ENCODE results near the gene SIPA1L2.

The SIPA1L2 gene

GRCh38 chr1:232653789-232654188 lies 23.9 kb upstream of the SIPA1L2 start:
- H3K9ac ChIP-seq (ENCODE audit: low read depth, low read length, poor library complexity): no peak overlapping the region
- H3K27me3 ChIP-seq (ENCODE audit: control insufficient read depth in 3 of 3, insufficient read depth in 3 of 3, low read depth in 1 of 3, low read length in 3 of 3): no peaks in the 10 kb centered on the region
- H4K8ac ChIP-seq (ENCODE audit: low read depth, low read length): no peak overlapping the region
- H3K14ac ChIP-seq (ENCODE audit: low read length): no peak overlapping the region
- H2BK120ac ChIP-seq (ENCODE audit: low read depth, low read length): no peak overlapping the region
- H2BK5ac ChIP-seq (ENCODE audit: low read length): no peak overlapping the region
- H2AFZ ChIP-seq (ENCODE audit: low read length): no peak overlapping the region
- H3K4me3 ChIP-seq (ENCODE audit: low read length in 2 of 2): no peak overlapping the region
- no peak overlapping the region for H2BK12ac ChIP-seq (ENCODE audit: low read length)
- no peak overlapping the region for H3K23ac ChIP-seq (ENCODE audit: low read depth, low read length, poor library complexity)
- no peak overlapping the region for H2AK5ac ChIP-seq (ENCODE audit: low read depth, low read length)
- H4K91ac ChIP-seq (ENCODE audit: low read depth, low read length, poor library complexity): no peak overlapping the region
- H3K4ac ChIP-seq (ENCODE audit: low read length): no peak overlapping the region
- no peak overlapping the region for H2BK15ac ChIP-seq (ENCODE audit: low read length)
- no peaks in the 10 kb centered on the region for H3K79me1 ChIP-seq (ENCODE audit: low read depth, low read length)
- no peak overlapping the region for H3K4me2 ChIP-seq (ENCODE audit: insufficient read depth, low read length, poor library complexity, severe bottlenecking)
- no peak for DNase-seq (ENCODE audit: low spot score)
- no peak overlapping the region for H3K18ac ChIP-seq (ENCODE audit: low read length)
- no peaks in the 10 kb centered on the region for H3K9me3 ChIP-seq (replicated peaks in 1 of 2; ENCODE audit: control insufficient read depth in 2 of 2, insufficient read depth in 1 of 2, low read depth in 1 of 2, low read length in 2 of 2)
- no peak overlapping the region for H3K27ac ChIP-seq (replicated peaks; ENCODE audit: low read length)
- no CpG with 5 or more reads among the region's 3 CpGs for WGBS, 2 donors (ENCODE audit: extremely low coverage in 2 of 2, insufficient read length in 2 of 2, insufficient replicate concordance in 1 of 2)
- peaks cover 0 to 6% of the 10 kb centered on the region in 2 donors for H3K4me1 ChIP-seq (ENCODE audit: control insufficient read depth in 2 of 2, insufficient read depth in 1 of 2, low read depth in 1 of 2, low read length in 2 of 2)
- no peaks in the 10 kb centered on the region for H3K36me3 ChIP-seq (replicated peaks in 1 of 2; ENCODE audit: control insufficient read depth in 2 of 2, insufficient read depth in 2 of 2, low read length in 2 of 2)

GRCh38 chr1:232650845-232651244 lies 20.9 kb upstream of the SIPA1L2 start:
- H3K79me1 ChIP-seq (ENCODE audit: low read depth, low read length): no peaks in the 10 kb centered on the region
- H3K4me2 ChIP-seq (ENCODE audit: insufficient read depth, low read length, poor library complexity, severe bottlenecking): no peak overlapping the region
- no peak overlapping the region for H3K14ac ChIP-seq (ENCODE audit: low read length)
- H3K4me1 ChIP-seq (ENCODE audit: control insufficient read depth in 2 of 2, insufficient read depth in 1 of 2, low read depth in 1 of 2, low read length in 2 of 2): peaks cover 0 to 6% of the 10 kb centered on the region in 2 donors
- no peak overlapping the region for H2BK120ac ChIP-seq (ENCODE audit: low read depth, low read length)
- no peak for DNase-seq (ENCODE audit: low spot score)
- no peak overlapping the region for H3K9ac ChIP-seq (ENCODE audit: low read depth, low read length, poor library complexity)
- no CpG with 5 or more reads among the region's 1 CpG for WGBS, 2 donors (ENCODE audit: extremely low coverage in 2 of 2, insufficient read length in 2 of 2, insufficient replicate concordance in 1 of 2)
- H2AK5ac ChIP-seq (ENCODE audit: low read depth, low read length): no peak overlapping the region
- H2BK5ac ChIP-seq (ENCODE audit: low read length): no peak overlapping the region
- no peak overlapping the region for H2BK15ac ChIP-seq (ENCODE audit: low read length)
- H3K18ac ChIP-seq (ENCODE audit: low read length): no peak overlapping the region
- H3K4ac ChIP-seq (ENCODE audit: low read length): no peak overlapping the region
- no peaks in the 10 kb centered on the region for H3K9me3 ChIP-seq (replicated peaks in 1 of 2; ENCODE audit: control insufficient read depth in 2 of 2, insufficient read depth in 1 of 2, low read depth in 1 of 2, low read length in 2 of 2)
- H4K8ac ChIP-seq (ENCODE audit: low read depth, low read length): no peak overlapping the region
- H2AFZ ChIP-seq (ENCODE audit: low read length): no peak overlapping the region
- H3K27ac ChIP-seq (replicated peaks; ENCODE audit: low read length): no peak overlapping the region
- H3K23ac ChIP-seq (ENCODE audit: low read depth, low read length, poor library complexity): no peak overlapping the region
- H3K4me3 ChIP-seq (ENCODE audit: low read length in 2 of 2): no peak overlapping the region
- no peaks in the 10 kb centered on the region for H3K36me3 ChIP-seq (replicated peaks in 1 of 2; ENCODE audit: control insufficient read depth in 2 of 2, insufficient read depth in 2 of 2, low read length in 2 of 2)
- H4K91ac ChIP-seq (ENCODE audit: low read depth, low read length, poor library complexity): no peak overlapping the region
- no peaks in the 10 kb centered on the region for H3K27me3 ChIP-seq (ENCODE audit: control insufficient read depth in 3 of 3, insufficient read depth in 3 of 3, low read depth in 1 of 3, low read length in 3 of 3)
- no peak overlapping the region for H2BK12ac ChIP-seq (ENCODE audit: low read length)

- no CpG with 5 or more reads among the region's 2 CpGs for WGBS, 2 donors (ENCODE audit: extremely low coverage in 2 of 2, insufficient read length in 2 of 2, insufficient replicate concordance in 1 of 2)
- no peak overlapping the region for H4K91ac ChIP-seq (ENCODE audit: low read depth, low read length, poor library complexity)
- no peak overlapping the region for H2AFZ ChIP-seq (ENCODE audit: low read length)
- peaks cover 0 to 5% of the 10 kb centered on the region in 2 donors for H3K4me1 ChIP-seq (ENCODE audit: control insufficient read depth in 2 of 2, insufficient read depth in 1 of 2, low read depth in 1 of 2, low read length in 2 of 2)
- H3K9me3 ChIP-seq (replicated peaks in 1 of 2; ENCODE audit: control insufficient read depth in 2 of 2, insufficient read depth in 1 of 2, low read depth in 1 of 2, low read length in 2 of 2): no peaks in the 10 kb centered on the region
- H3K79me1 ChIP-seq (ENCODE audit: low read depth, low read length): no peaks in the 10 kb centered on the region
- no peak for DNase-seq (ENCODE audit: low spot score)
- no peaks in the 10 kb centered on the region for H3K27me3 ChIP-seq (ENCODE audit: control insufficient read depth in 3 of 3, insufficient read depth in 3 of 3, low read depth in 1 of 3, low read length in 3 of 3)
- H3K4me2 ChIP-seq (ENCODE audit: insufficient read depth, low read length, poor library complexity, severe bottlenecking): no peak overlapping the region
- H4K8ac ChIP-seq (ENCODE audit: low read depth, low read length): no peak overlapping the region
- no peak overlapping the region for H2BK12ac ChIP-seq (ENCODE audit: low read length)
- no peak overlapping the region for H3K27ac ChIP-seq (replicated peaks; ENCODE audit: low read length)
- H3K4ac ChIP-seq (ENCODE audit: low read length): no peak overlapping the region
- H3K4me3 ChIP-seq (ENCODE audit: low read length in 2 of 2): no peak overlapping the region
- H3K9ac ChIP-seq (ENCODE audit: low read depth, low read length, poor library complexity): no peak overlapping the region
- H3K23ac ChIP-seq (ENCODE audit: low read depth, low read length, poor library complexity): no peak overlapping the region
- no peak overlapping the region for H2BK5ac ChIP-seq (ENCODE audit: low read length)
- H2BK15ac ChIP-seq (ENCODE audit: low read length): no peak overlapping the region
- H3K36me3 ChIP-seq (replicated peaks in 1 of 2; ENCODE audit: control insufficient read depth in 2 of 2, insufficient read depth in 2 of 2, low read length in 2 of 2): no peaks in the 10 kb centered on the region
- no peak overlapping the region for H2BK120ac ChIP-seq (ENCODE audit: low read depth, low read length)
- H3K14ac ChIP-seq (ENCODE audit: low read length): no peak overlapping the region
- H2AK5ac ChIP-seq (ENCODE audit: low read depth, low read length): no peak overlapping the region
- H3K18ac ChIP-seq (ENCODE audit: low read length): no peak overlapping the region
Observed at GRCh38 chr1:232650418-232650817, 20.5 kb upstream of the SIPA1L2 start.

GRCh38 chr1:232648316-232648715 lies 18.4 kb upstream of the SIPA1L2 start:
- Histone ChIP-seq H3K36me3 (replicated peaks in 1 of 2; ENCODE audit: control insufficient read depth in 2 of 2, insufficient read depth in 2 of 2, low read length in 2 of 2) (no peaks in the 10 kb centered on the region), H3K18ac (ENCODE audit: low read length) (no peak overlapping the region), H4K91ac (ENCODE audit: low read depth, low read length, poor library complexity) (no peak overlapping the region), H2AK5ac (ENCODE audit: low read depth, low read length) (no peak overlapping the region), H3K9ac (ENCODE audit: low read depth, low read length, poor library complexity) (no peak overlapping the region), H2BK12ac (ENCODE audit: low read length) (no peak overlapping the region), H3K27ac (replicated peaks; ENCODE audit: low read length) (no peak overlapping the region), H2BK15ac (ENCODE audit: low read length) (no peak overlapping the region), H2BK5ac (ENCODE audit: low read length) (no peak overlapping the region), H3K4me1 (ENCODE audit: control insufficient read depth in 2 of 2, insufficient read depth in 1 of 2, low read depth in 1 of 2, low read length in 2 of 2) (no peaks in the 10 kb centered on the region), H2AFZ (ENCODE audit: low read length) (no peak overlapping the region), H3K4me3 (ENCODE audit: low read length in 2 of 2) (no peak overlapping the region), H3K9me3 (replicated peaks in 1 of 2; ENCODE audit: control insufficient read depth in 2 of 2, insufficient read depth in 1 of 2, low read depth in 1 of 2, low read length in 2 of 2) (no peaks in the 10 kb centered on the region), H2BK120ac (ENCODE audit: low read depth, low read length) (no peak overlapping the region), H3K79me1 (ENCODE audit: low read depth, low read length) (no peaks in the 10 kb centered on the region), H3K4ac (ENCODE audit: low read length) (no peak overlapping the region), H3K23ac (ENCODE audit: low read depth, low read length, poor library complexity) (no peak overlapping the region), H4K8ac (ENCODE audit: low read depth, low read length) (no peak overlapping the region), H3K14ac (ENCODE audit: low read length) (no peak overlapping the region), H3K27me3 (ENCODE audit: control insufficient read depth in 3 of 3, insufficient read depth in 3 of 3, low read depth in 1 of 3, low read length in 3 of 3) (no peaks in the 10 kb centered on the region), H3K4me2 (ENCODE audit: insufficient read depth, low read length, poor library complexity, severe bottlenecking) (no peak overlapping the region)
- no CpG with 5 or more reads among the region's 3 CpGs for WGBS, 2 donors (ENCODE audit: extremely low coverage in 2 of 2, insufficient read length in 2 of 2, insufficient replicate concordance in 1 of 2)
- no peak for DNase-seq (ENCODE audit: low spot score)

Measured in neuronal stem cell (in vitro differentiated cells).